Measurements from ENCODE around the gene FAM107B. TPM values are rescaled to one million over a fixed set of nuclear protein-coding genes. Genes with fewer than 3 reads are reported as not detected.

Gene FAM107B
- total and polyA plus RNA-seq, 12 donors, result 2.6 to 18.5 (median 6.2) TPM

DNA sequence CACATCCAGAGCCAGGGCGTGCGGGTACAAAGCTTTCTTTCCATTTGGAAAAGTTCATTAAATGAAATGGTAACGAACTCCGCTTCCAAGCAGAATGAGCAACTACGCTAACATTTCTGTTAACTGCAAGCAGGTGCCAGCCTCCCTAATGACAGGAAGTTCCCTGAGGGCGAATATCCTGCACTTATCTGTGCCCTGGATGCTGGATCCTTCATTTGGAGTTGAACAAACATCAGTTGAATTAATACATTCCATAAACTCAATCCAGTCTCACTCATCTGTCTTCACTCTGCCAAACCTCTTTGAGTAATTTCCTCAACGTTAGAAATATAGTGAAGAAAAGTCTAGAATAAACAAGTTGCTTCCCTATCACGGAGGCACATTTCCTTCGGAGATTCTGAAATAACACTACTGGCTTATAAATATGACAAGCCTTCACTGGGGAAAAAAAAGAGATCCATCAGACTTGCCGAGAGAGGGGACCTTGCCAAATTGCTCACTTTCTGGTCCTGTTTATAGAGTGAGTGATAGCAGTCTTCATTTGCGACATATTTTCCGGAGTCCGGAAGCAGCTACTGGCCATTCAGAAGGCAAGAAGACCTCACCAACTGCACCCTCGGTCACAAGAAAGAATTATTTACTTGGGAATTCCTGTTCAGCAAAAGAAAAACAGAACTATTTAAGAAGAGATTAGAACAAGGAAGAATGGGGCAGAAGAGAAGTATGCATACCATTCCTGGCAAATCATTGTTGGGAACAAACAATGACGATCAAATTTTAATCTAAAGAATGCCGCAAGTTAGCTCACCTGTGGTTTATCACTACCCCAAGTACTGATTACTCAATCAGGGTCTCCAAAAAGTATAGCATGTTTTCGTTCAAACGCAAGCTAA is 196.4 kb downstream of the FAM107B start:
- no peak for TF ChIP-seq CTCF (IDR thresholded peaks at IDR 0.05)
- 59 to 64% methylated on average over 18 of the region's 18 CpGs for WGBS, 2 donors
- Histone ChIP-seq H3K27me3 (no peaks in the 10 kb centered on the region), H3K4me3 (peak overlapping the region in 3 of 10 donors; percentile 1 to 20 (median 3)), H3K4me1 (peaks cover 0 to 53% (median 9%) of the 10 kb centered on the region in 9 donors), H3K27ac (peak overlapping the region in 7 of 10 donors; percentile 5 to 74 (median 33)), H3K36me3 (no peaks in the 10 kb centered on the region), H3K9me3 (no peaks in the 10 kb centered on the region)
- intact Hi-C loops (cut with DNase I), result no loop called here
- ATAC-seq (peak in 7 of 8 donors; percentile 59 to 85 (median 69)), DNase-seq (peak in 1 of 2 donors; percentile 32)

GRCh38 chr10:14574885-14575284 is 199.8 kb downstream of the FAM107B start:
- no peak for ATAC-seq
- 93 to 96% methylated on average over 6 of the region's 6 CpGs for WGBS, 2 donors
- H3K4me1 ChIP-seq, result peaks cover 0 to 70% (median 9%) of the 10 kb centered on the region in 9 donors
- H3K27me3 ChIP-seq, result no peaks in the 10 kb centered on the region
- no peak overlapping the region for H3K27ac ChIP-seq
- no peak for TF ChIP-seq CTCF (IDR thresholded peaks at IDR 0.05)
- no peaks in the 10 kb centered on the region for H3K9me3 ChIP-seq
- H3K36me3 ChIP-seq, result no peaks in the 10 kb centered on the region
- intact Hi-C loops (cut with DNase I), result no loop called here
- no peak for DNase-seq
- no peak overlapping the region for H3K4me3 ChIP-seq

GRCh38 chr10:14574291-14574690 is 200.4 kb downstream of the FAM107B start:
- Histone ChIP-seq H3K27ac (no peak overlapping the region), H3K9me3 (no peaks in the 10 kb centered on the region), H3K4me3 (no peak overlapping the region), H3K36me3 (no peaks in the 10 kb centered on the region), H3K27me3 (no peaks in the 10 kb centered on the region), H3K4me1 (peaks cover 0 to 68% (median 9%) of the 10 kb centered on the region in 9 donors)
- WGBS, 2 donors, result 71 to 75% methylated on average over 3 of the region's 3 CpGs
- ATAC-seq, result no peak
- no peak for DNase-seq
- intact Hi-C loops (cut with DNase I), result no loop called here
- no peak for TF ChIP-seq CTCF (IDR thresholded peaks at IDR 0.05)

GRCh38 chr10:14573666-14574261 is 200.9 kb downstream of the FAM107B start:
- no peaks in the 10 kb centered on the region for H3K27me3 ChIP-seq
- 59 to 68% methylated on average over 1 of the region's 1 CpG for WGBS, 2 donors
- no peaks in the 10 kb centered on the region for H3K9me3 ChIP-seq
- no peaks in the 10 kb centered on the region for H3K36me3 ChIP-seq
- no peak for TF ChIP-seq CTCF (IDR thresholded peaks at IDR 0.05)
- no peak overlapping the region for H3K4me3 ChIP-seq
- intact Hi-C loops (cut with DNase I), result no loop called here
- ATAC-seq, result no peak
- H3K4me1 ChIP-seq, result peaks cover 0 to 66% (median 8%) of the 10 kb centered on the region in 9 donors
- H3K27ac ChIP-seq, result no peak overlapping the region
- no peak for DNase-seq
